ENCODE data around the gene CNTN3.

Gene CNTN3

DNA sequence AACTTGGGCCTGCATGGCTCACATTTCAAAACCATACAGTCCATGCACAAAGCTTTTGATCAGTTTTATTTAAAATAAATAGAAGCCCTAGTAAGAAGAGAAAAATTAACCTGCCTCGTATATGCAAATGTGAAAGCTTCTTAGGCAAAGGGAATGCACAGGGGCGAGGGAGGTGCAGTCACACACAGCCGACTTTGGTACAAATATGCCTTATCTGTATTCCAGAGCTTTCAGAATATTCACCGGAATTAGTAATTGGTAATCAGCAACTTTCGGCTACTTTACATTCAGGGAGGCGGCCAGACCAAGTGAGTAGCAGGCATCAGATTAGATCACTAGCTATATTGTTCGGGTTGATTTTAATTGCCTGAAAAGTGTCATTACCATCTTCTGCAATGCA, 7.5 kb downstream of the CNTN3 start:
- no peaks in the 10 kb centered on the region for H3K27me3 ChIP-seq (ENCODE audit: control insufficient read depth in 1 of 2, insufficient read depth in 1 of 2, low read length in 2 of 2)
- H3K4me3 ChIP-seq (ENCODE audit: insufficient read depth in 1 of 2, low read depth in 1 of 2, low read length in 2 of 2) = no peak overlapping the region
- H2AFZ ChIP-seq (ENCODE audit: low read depth, low read length) = no peak overlapping the region
- H2BK12ac ChIP-seq (ENCODE audit: low read length in 2 of 2) = no peak overlapping the region
- H3K14ac ChIP-seq (ENCODE audit: low read length in 2 of 2) = no peak overlapping the region
- H3K18ac ChIP-seq (ENCODE audit: low read depth in 1 of 2, low read length in 2 of 2) = no peak overlapping the region
- no peak overlapping the region for H4K91ac ChIP-seq (ENCODE audit: low read length)
- no peak overlapping the region for H3K9ac ChIP-seq (ENCODE audit: low read length)
- H3K4me2 ChIP-seq (ENCODE audit: low read length, poor library complexity, severe bottlenecking) = no peak overlapping the region
- no peak for DNase-seq
- H2BK5ac ChIP-seq (ENCODE audit: low read depth, low read length, poor library complexity, severe bottlenecking) = no peak overlapping the region
- no peaks in the 10 kb centered on the region for H3K79me1 ChIP-seq (replicated peaks; ENCODE audit: low read length, poor library complexity, severe bottlenecking)
- H3K23ac ChIP-seq (ENCODE audit: low read length in 2 of 2) = no peak overlapping the region
- H3K4ac ChIP-seq (ENCODE audit: low read depth in 1 of 2, low read length in 2 of 2) = no peak overlapping the region
- no peak overlapping the region for H4K8ac ChIP-seq (ENCODE audit: low read length)
- WGBS = 93% methylated on average over 6 of the region's 7 CpGs
- no peaks in the 10 kb centered on the region for H3K36me3 ChIP-seq (ENCODE audit: control insufficient read depth in 1 of 2, insufficient read depth in 2 of 2, low read depth in 1 of 2, low read length in 2 of 2)
- no peak overlapping the region for H3K27ac ChIP-seq (ENCODE audit: low read length, poor library complexity, severe bottlenecking)
- H3K9me3 ChIP-seq (ENCODE audit: control insufficient read depth, low read length) = no peaks in the 10 kb centered on the region
- H3K4me1 ChIP-seq (ENCODE audit: control insufficient read depth, insufficient read depth, low read depth, low read length) = no peaks in the 10 kb centered on the region
- no peak overlapping the region for H2BK15ac ChIP-seq (ENCODE audit: low read depth, poor library complexity, severe bottlenecking)
- no peak overlapping the region for H2AK5ac ChIP-seq (ENCODE audit: low read length, severe bottlenecking)
- no peak overlapping the region for H2BK120ac ChIP-seq (ENCODE audit: low read depth, low read length)

DNA sequence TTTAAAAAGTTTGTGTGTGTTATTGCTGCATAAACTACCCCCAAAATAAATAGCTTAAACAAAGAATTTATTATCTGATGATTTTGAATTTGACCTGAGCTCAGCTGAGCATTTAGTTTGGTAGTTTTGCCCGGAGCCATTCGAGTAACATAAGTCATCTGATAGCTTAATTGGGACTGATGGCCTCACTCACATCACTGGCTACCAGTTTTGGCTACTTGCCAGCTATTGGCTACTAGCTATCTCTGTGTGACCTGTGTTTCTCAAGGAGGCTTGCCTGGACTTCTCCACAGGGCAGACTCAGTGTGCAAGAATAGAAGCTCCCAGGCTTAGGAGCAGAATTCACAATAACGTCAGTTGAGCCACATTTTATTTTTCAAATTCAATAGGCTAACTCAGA, 9.0 kb downstream of the CNTN3 start:
- H2BK5ac ChIP-seq (ENCODE audit: low read depth, low read length, poor library complexity, severe bottlenecking) = no peak overlapping the region
- H3K4me2 ChIP-seq (ENCODE audit: low read length, poor library complexity, severe bottlenecking) = no peak overlapping the region
- WGBS = 73% methylated on average over 2 of the region's 3 CpGs
- H3K14ac ChIP-seq (ENCODE audit: low read length in 2 of 2) = no peak overlapping the region
- H3K9me3 ChIP-seq (ENCODE audit: control insufficient read depth, low read length) = no peaks in the 10 kb centered on the region
- H2BK12ac ChIP-seq (ENCODE audit: low read length in 2 of 2) = no peak overlapping the region
- no peak overlapping the region for H2BK120ac ChIP-seq (ENCODE audit: low read depth, low read length)
- H3K36me3 ChIP-seq (ENCODE audit: control insufficient read depth in 1 of 2, insufficient read depth in 2 of 2, low read depth in 1 of 2, low read length in 2 of 2) = no peaks in the 10 kb centered on the region
- no peak overlapping the region for H3K4ac ChIP-seq (ENCODE audit: low read depth in 1 of 2, low read length in 2 of 2)
- no peak overlapping the region for H3K18ac ChIP-seq (ENCODE audit: low read depth in 1 of 2, low read length in 2 of 2)
- no peak overlapping the region for H2AFZ ChIP-seq (ENCODE audit: low read depth, low read length)
- H3K4me3 ChIP-seq (ENCODE audit: insufficient read depth in 1 of 2, low read depth in 1 of 2, low read length in 2 of 2) = no peak overlapping the region
- no peak overlapping the region for H4K91ac ChIP-seq (ENCODE audit: low read length)
- H3K27ac ChIP-seq (ENCODE audit: low read length, poor library complexity, severe bottlenecking) = no peak overlapping the region
- H3K79me1 ChIP-seq (replicated peaks; ENCODE audit: low read length, poor library complexity, severe bottlenecking) = no peaks in the 10 kb centered on the region
- H3K23ac ChIP-seq (ENCODE audit: low read length in 2 of 2) = no peak overlapping the region
- DNase-seq = no peak
- no peaks in the 10 kb centered on the region for H3K27me3 ChIP-seq (ENCODE audit: control insufficient read depth in 1 of 2, insufficient read depth in 1 of 2, low read length in 2 of 2)
- no peak overlapping the region for H2BK15ac ChIP-seq (ENCODE audit: low read depth, poor library complexity, severe bottlenecking)
- no peak overlapping the region for H2AK5ac ChIP-seq (ENCODE audit: low read length, severe bottlenecking)
- H3K4me1 ChIP-seq (ENCODE audit: control insufficient read depth, insufficient read depth, low read depth, low read length) = no peaks in the 10 kb centered on the region
- no peak overlapping the region for H3K9ac ChIP-seq (ENCODE audit: low read length)
- H4K8ac ChIP-seq (ENCODE audit: low read length) = no peak overlapping the region

DNA sequence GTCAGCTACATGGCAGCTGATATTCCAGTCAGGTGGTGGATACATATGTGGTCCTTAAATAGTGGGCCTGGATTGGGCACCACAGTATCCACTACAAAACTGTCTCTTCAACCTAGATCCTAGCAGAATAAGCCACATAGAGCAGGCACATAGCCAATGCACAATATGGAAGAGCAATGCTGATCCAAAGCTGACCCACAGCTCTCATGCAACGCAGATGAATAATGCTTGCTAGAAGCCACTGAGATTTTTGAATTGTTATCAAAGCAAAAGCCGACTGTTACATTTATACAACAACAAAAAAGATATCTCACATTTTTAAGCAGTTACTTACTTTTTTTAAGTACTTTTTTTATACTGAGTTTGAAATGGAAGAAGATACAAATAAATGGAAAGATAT, 11.2 kb downstream of the CNTN3 start:
- WGBS = 63% methylated on average over 1 of the region's 2 CpGs
- no peaks in the 10 kb centered on the region for H3K4me1 ChIP-seq (ENCODE audit: control insufficient read depth, insufficient read depth, low read depth, low read length)
- no peak overlapping the region for H2AFZ ChIP-seq (ENCODE audit: low read depth, low read length)
- no peak overlapping the region for H3K4me2 ChIP-seq (ENCODE audit: low read length, poor library complexity, severe bottlenecking)
- H3K36me3 ChIP-seq (ENCODE audit: control insufficient read depth in 1 of 2, insufficient read depth in 2 of 2, low read depth in 1 of 2, low read length in 2 of 2) = no peaks in the 10 kb centered on the region
- H3K4me3 ChIP-seq (ENCODE audit: insufficient read depth in 1 of 2, low read depth in 1 of 2, low read length in 2 of 2) = no peak overlapping the region
- H3K27me3 ChIP-seq (ENCODE audit: control insufficient read depth in 1 of 2, insufficient read depth in 1 of 2, low read length in 2 of 2) = no peaks in the 10 kb centered on the region
- DNase-seq = no peak
- H3K9ac ChIP-seq (ENCODE audit: low read length) = no peak overlapping the region
- no peak overlapping the region for H3K27ac ChIP-seq (ENCODE audit: low read length, poor library complexity, severe bottlenecking)
- H3K79me1 ChIP-seq (replicated peaks; ENCODE audit: low read length, poor library complexity, severe bottlenecking) = no peaks in the 10 kb centered on the region
- H3K9me3 ChIP-seq (ENCODE audit: control insufficient read depth, low read length) = no peaks in the 10 kb centered on the region
- no peak overlapping the region for H3K14ac ChIP-seq (ENCODE audit: low read length in 2 of 2)
- no peak overlapping the region for H2AK5ac ChIP-seq (ENCODE audit: low read length, severe bottlenecking)
- H3K4ac ChIP-seq (ENCODE audit: low read depth in 1 of 2, low read length in 2 of 2) = no peak overlapping the region
- H2BK120ac ChIP-seq (ENCODE audit: low read depth, low read length) = no peak overlapping the region
- H3K18ac ChIP-seq (ENCODE audit: low read depth in 1 of 2, low read length in 2 of 2) = no peak overlapping the region
- no peak overlapping the region for H4K91ac ChIP-seq (ENCODE audit: low read length)
- no peak overlapping the region for H2BK12ac ChIP-seq (ENCODE audit: low read length in 2 of 2)
- no peak overlapping the region for H2BK15ac ChIP-seq (ENCODE audit: low read depth, poor library complexity, severe bottlenecking)
- no peak overlapping the region for H2BK5ac ChIP-seq (ENCODE audit: low read depth, low read length, poor library complexity, severe bottlenecking)
- H4K8ac ChIP-seq (ENCODE audit: low read length) = no peak overlapping the region
- no peak overlapping the region for H3K23ac ChIP-seq (ENCODE audit: low read length in 2 of 2)

DNA sequence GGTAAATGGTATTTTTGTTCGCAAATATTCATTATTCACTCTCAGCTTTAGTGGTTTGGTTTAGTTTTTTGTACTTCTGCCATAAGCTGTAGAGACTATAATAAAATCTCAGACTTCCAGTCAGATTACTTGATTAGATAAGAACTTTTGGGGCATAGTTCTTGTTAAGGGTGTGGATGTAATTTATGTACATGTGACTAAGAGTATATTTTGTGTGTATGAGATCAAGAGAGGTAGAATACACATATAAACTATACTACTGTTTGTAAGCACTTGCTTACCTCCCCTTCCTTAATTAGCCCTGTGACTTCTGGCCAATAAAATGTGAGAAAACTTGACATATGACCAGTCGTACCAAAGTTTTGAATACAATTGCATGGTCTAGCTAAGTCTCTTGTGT, 12.0 kb downstream of the CNTN3 start:
- no peak overlapping the region for H4K8ac ChIP-seq (ENCODE audit: low read length)
- H3K23ac ChIP-seq (ENCODE audit: low read length in 2 of 2) = no peak overlapping the region
- WGBS = 90% methylated on average over 1 of the region's 2 CpGs
- DNase-seq = no peak
- H3K9ac ChIP-seq (ENCODE audit: low read length) = no peak overlapping the region
- H3K79me1 ChIP-seq (replicated peaks; ENCODE audit: low read length, poor library complexity, severe bottlenecking) = no peaks in the 10 kb centered on the region
- H3K4me1 ChIP-seq (ENCODE audit: control insufficient read depth, insufficient read depth, low read depth, low read length) = no peaks in the 10 kb centered on the region
- H3K14ac ChIP-seq (ENCODE audit: low read length in 2 of 2) = no peak overlapping the region
- H2BK15ac ChIP-seq (ENCODE audit: low read depth, poor library complexity, severe bottlenecking) = no peak overlapping the region
- H2AK5ac ChIP-seq (ENCODE audit: low read length, severe bottlenecking) = no peak overlapping the region
- H2BK120ac ChIP-seq (ENCODE audit: low read depth, low read length) = no peak overlapping the region
- no peaks in the 10 kb centered on the region for H3K9me3 ChIP-seq (ENCODE audit: control insufficient read depth, low read length)
- no peak overlapping the region for H2BK5ac ChIP-seq (ENCODE audit: low read depth, low read length, poor library complexity, severe bottlenecking)
- H3K4ac ChIP-seq (ENCODE audit: low read depth in 1 of 2, low read length in 2 of 2) = no peak overlapping the region
- no peaks in the 10 kb centered on the region for H3K36me3 ChIP-seq (ENCODE audit: control insufficient read depth in 1 of 2, insufficient read depth in 2 of 2, low read depth in 1 of 2, low read length in 2 of 2)
- no peak overlapping the region for H3K4me3 ChIP-seq (ENCODE audit: insufficient read depth in 1 of 2, low read depth in 1 of 2, low read length in 2 of 2)
- H3K27ac ChIP-seq (ENCODE audit: low read length, poor library complexity, severe bottlenecking) = no peak overlapping the region
- no peak overlapping the region for H3K18ac ChIP-seq (ENCODE audit: low read depth in 1 of 2, low read length in 2 of 2)
- H3K27me3 ChIP-seq (ENCODE audit: control insufficient read depth in 1 of 2, insufficient read depth in 1 of 2, low read length in 2 of 2) = no peaks in the 10 kb centered on the region
- H3K4me2 ChIP-seq (ENCODE audit: low read length, poor library complexity, severe bottlenecking) = no peak overlapping the region
- no peak overlapping the region for H4K91ac ChIP-seq (ENCODE audit: low read length)
- no peak overlapping the region for H2BK12ac ChIP-seq (ENCODE audit: low read length in 2 of 2)
- no peak overlapping the region for H2AFZ ChIP-seq (ENCODE audit: low read depth, low read length)

Measured in mesenchymal stem cell (in vitro differentiated cells and primary cell).